ENCODE results near the gene CDKL4. TPM values are rescaled to one million over a fixed set of nuclear protein-coding genes. Genes with fewer than 3 reads are reported as not detected.
"Not testable (repeated sequence)": the region's sequence is repeated elsewhere in the genome, so short reads cannot be mapped to it uniquely, and the experiment has no call there.

Gene CDKL4
- total RNA-seq, 1 donor from 2014 or later: 0.11 TPM

GRCh38 chr2:39160982-39161381 lies 82.8 kb downstream of the CDKL4 start:
- peaks cover 3% of the 10 kb centered on the region for H3K36me3 Mint-ChIP-seq (ENCODE audit: low read depth)
- no peak overlapping the region for H3K27ac Mint-ChIP-seq
- H3K27me3 Mint-ChIP-seq (ENCODE audit: low read depth): peaks cover 8% of the 10 kb centered on the region
- H3K9me3 Mint-ChIP-seq: peaks cover 4% of the 10 kb centered on the region
- intact Hi-C loops (cut with micrococcal nuclease): no loop called here
- no peak for DNase-seq (ENCODE audit: low spot score)
- no peak overlapping the region for H3K4me3 Mint-ChIP-seq (ENCODE audit: low read depth)
- H3K4me1 Mint-ChIP-seq (ENCODE audit: low read depth): peaks cover 9% of the 10 kb centered on the region

- H3K27ac Mint-ChIP-seq: no peak overlapping the region
- H3K4me1 Mint-ChIP-seq (ENCODE audit: low read depth): peaks cover 4% of the 10 kb centered on the region
- no peak overlapping the region for H3K4me3 Mint-ChIP-seq (ENCODE audit: low read depth)
- H3K36me3 Mint-ChIP-seq (ENCODE audit: low read depth): no peaks in the 10 kb centered on the region
- DNase-seq (ENCODE audit: low spot score): no peak
- H3K9me3 Mint-ChIP-seq: peaks cover 4% of the 10 kb centered on the region
- intact Hi-C loops (cut with micrococcal nuclease): no loop called here
- H3K27me3 Mint-ChIP-seq (ENCODE audit: low read depth): peaks cover 6% of the 10 kb centered on the region
Measured at GRCh38 chr2:39159283-39159682, 84.5 kb downstream of the CDKL4 start.

GRCh38 chr2:39158351-39158750 lies 85.4 kb downstream of the CDKL4 start:
- intact Hi-C loops (cut with micrococcal nuclease): no loop called here
- Mint-ChIP-seq H3K4me1 (ENCODE audit: low read depth) (peaks cover 4% of the 10 kb centered on the region), H3K27me3 (ENCODE audit: low read depth) (peaks cover 5% of the 10 kb centered on the region), H3K4me3 (ENCODE audit: low read depth) (no peak overlapping the region), H3K27ac (no peak overlapping the region), H3K36me3 (ENCODE audit: low read depth) (no peaks in the 10 kb centered on the region), H3K9me3 (peaks cover 3% of the 10 kb centered on the region)
- no peak for DNase-seq (ENCODE audit: low spot score)

GRCh38 chr2:39156846-39157245 lies 86.9 kb downstream of the CDKL4 start:
- intact Hi-C loops (cut with micrococcal nuclease): no loop called here
- DNase-seq (ENCODE audit: low spot score): no peak
- no peaks in the 10 kb centered on the region for H3K9me3 Mint-ChIP-seq
- no peak overlapping the region for H3K4me3 Mint-ChIP-seq (ENCODE audit: low read depth)
- H3K36me3 Mint-ChIP-seq (ENCODE audit: low read depth): no peaks in the 10 kb centered on the region
- peaks cover 1% of the 10 kb centered on the region for H3K27me3 Mint-ChIP-seq (ENCODE audit: low read depth)
- H3K4me1 Mint-ChIP-seq (ENCODE audit: low read depth): peaks cover 2% of the 10 kb centered on the region
- H3K27ac Mint-ChIP-seq: no peak overlapping the region

GRCh38 chr2:39156107-39156506 lies 87.7 kb downstream of the CDKL4 start:
- DNase-seq (ENCODE audit: low spot score): no peak
- no peaks in the 10 kb centered on the region for H3K9me3 Mint-ChIP-seq
- peaks cover 2% of the 10 kb centered on the region for H3K4me1 Mint-ChIP-seq (ENCODE audit: low read depth)
- H3K36me3 Mint-ChIP-seq (ENCODE audit: low read depth): no peaks in the 10 kb centered on the region
- peaks cover 1% of the 10 kb centered on the region for H3K27me3 Mint-ChIP-seq (ENCODE audit: low read depth)
- intact Hi-C loops (cut with micrococcal nuclease): no loop called here
- H3K4me3 Mint-ChIP-seq (ENCODE audit: low read depth): no peak overlapping the region
- H3K27ac Mint-ChIP-seq: no peak overlapping the region

- DNase-seq (ENCODE audit: low spot score); H3K4me3 Mint-ChIP-seq (ENCODE audit: low read depth); H3K4me1 Mint-ChIP-seq (ENCODE audit: low read depth); intact Hi-C loops (cut with micrococcal nuclease); H3K27me3 Mint-ChIP-seq (ENCODE audit: low read depth); H3K9me3 Mint-ChIP-seq; H3K27ac Mint-ChIP-seq; H3K36me3 Mint-ChIP-seq (ENCODE audit: low read depth): not testable (repeated sequence)
Measured at GRCh38 chr2:39155573-39155972, 88.2 kb downstream of the CDKL4 start.

GRCh38 chr2:39154944-39155343 lies 88.8 kb downstream of the CDKL4 start:
- Mint-ChIP-seq H3K4me1 (ENCODE audit: low read depth) (peaks cover 7% of the 10 kb centered on the region), H3K4me3 (ENCODE audit: low read depth) (no peak overlapping the region), H3K27me3 (ENCODE audit: low read depth) (peaks cover 1% of the 10 kb centered on the region), H3K27ac (no peak overlapping the region), H3K36me3 (ENCODE audit: low read depth) (no peaks in the 10 kb centered on the region), H3K9me3 (no peaks in the 10 kb centered on the region)
- no peak for DNase-seq (ENCODE audit: low spot score)
- intact Hi-C loops (cut with micrococcal nuclease): no loop called here

- intact Hi-C loops (cut with micrococcal nuclease): no loop called here
- H3K9me3 Mint-ChIP-seq: no peaks in the 10 kb centered on the region
- H3K4me1 Mint-ChIP-seq (ENCODE audit: low read depth): peaks cover 8% of the 10 kb centered on the region
- H3K27me3 Mint-ChIP-seq (ENCODE audit: low read depth): peaks cover 1% of the 10 kb centered on the region
- no peak for DNase-seq (ENCODE audit: low spot score)
- no peak overlapping the region for H3K27ac Mint-ChIP-seq
- H3K36me3 Mint-ChIP-seq (ENCODE audit: low read depth): no peaks in the 10 kb centered on the region
- no peak overlapping the region for H3K4me3 Mint-ChIP-seq (ENCODE audit: low read depth)
Measured at GRCh38 chr2:39153312-39153711, 90.5 kb downstream of the CDKL4 start.

- H3K36me3 Mint-ChIP-seq (ENCODE audit: low read depth): no peaks in the 10 kb centered on the region
- no peak overlapping the region for H3K4me3 Mint-ChIP-seq (ENCODE audit: low read depth)
- peaks cover 1% of the 10 kb centered on the region for H3K27me3 Mint-ChIP-seq (ENCODE audit: low read depth)
- no peaks in the 10 kb centered on the region for H3K9me3 Mint-ChIP-seq
- peaks cover 8% of the 10 kb centered on the region for H3K4me1 Mint-ChIP-seq (ENCODE audit: low read depth)
- intact Hi-C loops (cut with micrococcal nuclease): no loop called here
- DNase-seq (ENCODE audit: low spot score): no peak
- no peak overlapping the region for H3K27ac Mint-ChIP-seq
Measured at GRCh38 chr2:39152504-39152903, 91.3 kb downstream of the CDKL4 start.

GRCh38 chr2:39150890-39151497 lies 92.8 kb downstream of the CDKL4 start:
- intact Hi-C loops (cut with micrococcal nuclease): no loop called here
- H3K36me3 Mint-ChIP-seq (ENCODE audit: low read depth): no peaks in the 10 kb centered on the region
- peaks cover 9% of the 10 kb centered on the region for H3K4me1 Mint-ChIP-seq (ENCODE audit: low read depth)
- no peaks in the 10 kb centered on the region for H3K9me3 Mint-ChIP-seq
- DNase-seq (ENCODE audit: low spot score): no peak
- H3K4me3 Mint-ChIP-seq (ENCODE audit: low read depth): no peak overlapping the region
- no peak overlapping the region for H3K27ac Mint-ChIP-seq
- peaks cover 1% of the 10 kb centered on the region for H3K27me3 Mint-ChIP-seq (ENCODE audit: low read depth)

GRCh38 chr2:39150102-39150562 lies 93.6 kb downstream of the CDKL4 start:
- Mint-ChIP-seq H3K36me3 (ENCODE audit: low read depth) (no peaks in the 10 kb centered on the region), H3K27ac (peak overlapping the region; percentile 7), H3K27me3 (ENCODE audit: low read depth) (peaks cover 1% of the 10 kb centered on the region), H3K4me3 (ENCODE audit: low read depth) (no peak overlapping the region), H3K9me3 (no peaks in the 10 kb centered on the region), H3K4me1 (ENCODE audit: low read depth) (peaks cover 9% of the 10 kb centered on the region)
- no peak for DNase-seq (ENCODE audit: low spot score)
- intact Hi-C loops (cut with micrococcal nuclease): no loop called here

GRCh38 chr2:39146630-39147029 lies 97.1 kb downstream of the CDKL4 start:
- no peak for DNase-seq (ENCODE audit: low spot score)
- Mint-ChIP-seq H3K4me3 (ENCODE audit: low read depth) (no peak overlapping the region), H3K4me1 (ENCODE audit: low read depth) (peaks cover 35% of the 10 kb centered on the region), H3K27ac (no peak overlapping the region), H3K27me3 (ENCODE audit: low read depth) (no peaks in the 10 kb centered on the region), H3K36me3 (ENCODE audit: low read depth) (peaks cover 3% of the 10 kb centered on the region), H3K9me3 (no peaks in the 10 kb centered on the region)
- intact Hi-C loops (cut with micrococcal nuclease): no loop called here

- intact Hi-C loops (cut with micrococcal nuclease): no loop called here
- DNase-seq (ENCODE audit: low spot score): no peak
- H3K9me3 Mint-ChIP-seq: no peaks in the 10 kb centered on the region
- peaks cover 41% of the 10 kb centered on the region for H3K4me1 Mint-ChIP-seq (ENCODE audit: low read depth)
- no peak overlapping the region for H3K4me3 Mint-ChIP-seq (ENCODE audit: low read depth)
- H3K27ac Mint-ChIP-seq: no peak overlapping the region
- H3K27me3 Mint-ChIP-seq (ENCODE audit: low read depth): no peaks in the 10 kb centered on the region
- H3K36me3 Mint-ChIP-seq (ENCODE audit: low read depth): peaks cover 3% of the 10 kb centered on the region
Measured at GRCh38 chr2:39145906-39146421, 97.8 kb downstream of the CDKL4 start.

Measured in activated T-helper 2 cell treated with anti-CD3 and anti-CD28 coated beads, Interferon-gamma antibody, Interleukin-2, Interleukin-4, amounts not matched to agents 10 μg/mL and 5 μg/mL and 100 μg/mL, durations not matched to agents 14 hours and 24 hours and 36 hours (primary cell).